ENCODE data around the gene SCN7A.
"Not testable (repeated sequence)": the region's sequence is repeated elsewhere in the genome, so short reads cannot be mapped to it uniquely, and the experiment has no call there.

Gene SCN7A

GRCh38 chr2:166454006-166454595 lies 39.9 kb downstream of the SCN7A start:
- no peak for DNase-seq (ENCODE audit: low spot score)

DNA sequence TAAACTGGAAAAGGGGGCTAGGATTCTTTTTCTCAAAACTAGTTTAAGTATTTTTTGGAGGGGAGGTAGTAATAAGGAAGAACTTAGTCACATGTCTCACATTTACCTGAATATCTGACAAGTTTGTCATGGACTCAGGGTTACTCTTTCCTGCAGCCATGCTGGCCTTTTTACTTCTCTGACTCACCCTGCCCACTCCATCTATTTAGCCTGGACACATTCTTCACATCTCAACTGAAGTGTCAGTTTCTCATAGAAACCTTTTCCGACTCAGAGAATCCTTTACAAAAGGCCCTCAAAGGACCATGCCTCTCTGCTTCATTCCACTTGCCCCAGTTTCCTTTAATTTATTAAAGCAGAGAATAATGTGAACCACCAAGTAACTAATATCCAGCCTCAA lies 42.6 kb downstream of the SCN7A start:
- no peak for DNase-seq (ENCODE audit: low spot score)

DNA sequence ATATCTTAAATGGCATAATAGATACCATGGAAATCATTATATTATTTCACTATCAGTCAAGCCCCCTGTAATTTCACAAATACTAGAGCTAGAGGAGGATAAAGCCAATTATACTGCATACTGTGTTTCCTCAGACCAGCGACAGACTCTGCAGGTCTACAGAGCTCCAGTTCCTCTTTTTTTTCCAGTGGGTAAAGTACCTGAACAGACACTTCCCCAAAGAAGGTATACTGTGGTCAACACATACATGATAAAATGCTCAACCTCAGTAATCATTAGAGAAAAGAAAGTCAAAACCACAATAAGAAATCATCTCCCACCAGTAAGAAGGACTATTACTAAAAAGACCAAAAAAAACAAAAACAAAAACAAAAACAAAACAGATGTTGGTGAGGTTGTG lies 44.6 kb downstream of the SCN7A start:
- no peak for DNase-seq (ENCODE audit: low spot score)

GRCh38 chr2:166448106-166448505 lies 45.9 kb downstream of the SCN7A start:
- DNase-seq (ENCODE audit: low spot score): no peak

DNA sequence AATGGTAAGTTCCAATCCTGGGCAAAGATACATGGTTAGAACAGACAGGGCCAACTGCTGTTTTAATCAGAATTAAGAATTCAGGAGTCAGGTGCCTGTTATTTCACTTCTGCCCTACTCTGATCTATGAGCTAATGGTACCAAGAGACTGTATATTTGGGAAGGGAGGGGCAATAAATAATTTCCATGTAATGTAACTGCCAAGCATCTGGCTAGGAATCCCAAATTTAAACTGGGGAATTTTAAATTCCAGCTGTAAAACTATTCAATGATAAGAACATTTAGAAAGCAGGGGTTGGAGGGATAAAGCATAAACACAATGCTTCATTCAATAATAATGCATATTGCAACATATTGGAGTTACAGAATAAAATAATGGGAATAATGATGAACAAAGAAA lies 49.7 kb downstream of the SCN7A start:
- DNase-seq (ENCODE audit: low spot score): no peak

DNA sequence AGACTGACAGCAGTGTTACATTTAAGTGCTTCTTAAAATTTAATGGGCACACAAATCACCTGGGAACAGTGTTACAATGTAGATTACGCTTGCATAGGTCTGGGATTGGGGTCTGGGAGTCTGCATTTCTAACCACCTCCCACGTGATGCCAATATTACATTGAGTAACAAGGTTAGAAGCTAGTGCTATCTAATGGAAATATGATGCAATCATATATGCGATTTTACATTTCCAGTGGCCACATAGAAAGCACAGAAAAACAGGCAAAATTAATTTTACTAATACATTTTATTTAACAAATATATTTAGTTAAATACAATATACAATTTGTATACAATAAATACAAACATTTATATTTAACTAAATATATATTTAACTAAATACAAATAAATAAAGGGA lies 53.7 kb downstream of the SCN7A start:
- DNase-seq (ENCODE audit: low spot score): no peak

DNA sequence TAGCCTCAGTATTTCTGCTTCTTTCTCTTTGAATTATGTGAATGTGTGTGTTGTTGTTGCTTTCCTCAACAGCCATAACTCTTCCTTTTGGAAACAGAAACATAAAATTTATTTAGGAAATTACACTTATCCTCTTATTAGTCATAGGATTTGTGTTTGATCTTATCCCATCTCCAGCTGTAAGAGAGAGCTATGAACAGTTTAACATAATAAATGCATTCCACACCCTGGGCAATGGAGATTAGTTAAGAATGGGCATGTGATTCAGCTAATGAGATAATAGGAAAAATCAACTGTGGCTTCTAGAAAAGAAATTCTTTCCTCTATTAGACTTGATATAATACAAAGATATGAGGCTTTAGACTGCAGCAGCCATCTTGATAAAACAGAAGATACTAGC lies 55.0 kb downstream of the SCN7A start:
- DNase-seq (ENCODE audit: low spot score): no peak

DNA sequence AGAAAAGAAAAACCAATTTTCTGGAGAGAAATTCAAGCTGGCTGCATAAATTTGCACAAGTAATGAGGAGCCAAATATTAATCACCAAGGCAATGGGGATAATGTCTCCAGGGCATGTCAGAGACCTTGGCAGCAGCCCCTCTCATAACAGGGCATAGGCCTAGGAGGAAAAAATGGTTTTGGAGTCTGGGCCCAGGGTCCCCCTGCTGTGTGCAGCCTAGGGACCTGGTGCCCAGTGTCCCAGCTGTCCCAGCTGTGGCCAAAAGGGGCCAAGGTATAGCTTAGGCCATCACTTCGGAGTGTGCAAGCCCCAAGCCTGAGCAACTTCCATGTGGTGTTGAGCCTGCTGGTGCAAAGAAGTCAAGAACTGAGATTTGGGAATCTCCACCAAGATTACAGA lies 57.1 kb downstream of the SCN7A start:
- no peak for DNase-seq (ENCODE audit: low spot score)

DNA sequence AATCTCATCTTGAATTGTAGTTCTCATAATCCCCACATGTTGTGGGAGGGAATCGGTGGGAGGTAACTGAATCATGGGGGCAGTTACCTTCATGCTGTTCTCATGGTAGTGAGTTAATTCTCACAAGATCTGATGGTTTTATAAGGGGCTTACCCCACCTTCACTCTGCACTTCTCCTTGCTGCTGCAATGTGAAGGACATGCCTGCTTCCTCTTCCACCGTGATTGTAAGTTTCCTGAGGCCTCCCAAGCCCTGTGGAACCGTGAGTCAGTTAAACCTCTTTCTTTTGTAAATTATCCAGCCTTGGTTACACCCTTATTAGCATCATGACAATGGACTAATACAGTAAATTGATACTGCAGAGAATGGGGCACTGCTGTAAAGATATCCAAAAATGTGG lies 57.9 kb downstream of the SCN7A start:
- no peak for DNase-seq (ENCODE audit: low spot score)

GRCh38 chr2:166434491-166434890 lies 59.6 kb downstream of the SCN7A start:
- no peak for DNase-seq (ENCODE audit: low spot score)

DNA sequence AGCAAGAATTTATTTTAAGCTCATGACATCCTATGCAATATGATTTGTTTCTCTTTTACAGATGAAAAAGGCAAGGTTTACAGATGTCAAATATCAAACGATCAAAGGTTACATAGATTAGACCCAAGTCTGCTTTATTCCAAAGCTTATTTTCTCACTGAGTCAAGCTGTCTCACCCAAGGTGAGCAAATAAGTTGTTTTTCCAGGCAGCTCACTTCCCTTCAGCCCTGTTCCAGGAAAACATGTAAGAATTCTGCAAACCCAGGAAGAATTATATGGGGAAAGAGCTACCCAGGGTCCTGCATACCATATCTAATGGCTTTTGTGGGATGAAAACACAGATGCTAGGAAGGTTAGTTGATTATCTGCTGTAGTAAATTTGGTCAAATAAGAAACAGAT lies 60.6 kb downstream of the SCN7A start:
- DNase-seq (ENCODE audit: low spot score): no peak

GRCh38 chr2:166432331-166432730 lies 61.7 kb downstream of the SCN7A start:
- DNase-seq (ENCODE audit: low spot score): no peak

GRCh38 chr2:166424841-166425240 lies 69.2 kb downstream of the SCN7A start:
- no peak for DNase-seq (ENCODE audit: low spot score)

GRCh38 chr2:166419616-166419934 lies 74.5 kb downstream of the SCN7A start:
- DNase-seq (ENCODE audit: low spot score): no peak

DNA sequence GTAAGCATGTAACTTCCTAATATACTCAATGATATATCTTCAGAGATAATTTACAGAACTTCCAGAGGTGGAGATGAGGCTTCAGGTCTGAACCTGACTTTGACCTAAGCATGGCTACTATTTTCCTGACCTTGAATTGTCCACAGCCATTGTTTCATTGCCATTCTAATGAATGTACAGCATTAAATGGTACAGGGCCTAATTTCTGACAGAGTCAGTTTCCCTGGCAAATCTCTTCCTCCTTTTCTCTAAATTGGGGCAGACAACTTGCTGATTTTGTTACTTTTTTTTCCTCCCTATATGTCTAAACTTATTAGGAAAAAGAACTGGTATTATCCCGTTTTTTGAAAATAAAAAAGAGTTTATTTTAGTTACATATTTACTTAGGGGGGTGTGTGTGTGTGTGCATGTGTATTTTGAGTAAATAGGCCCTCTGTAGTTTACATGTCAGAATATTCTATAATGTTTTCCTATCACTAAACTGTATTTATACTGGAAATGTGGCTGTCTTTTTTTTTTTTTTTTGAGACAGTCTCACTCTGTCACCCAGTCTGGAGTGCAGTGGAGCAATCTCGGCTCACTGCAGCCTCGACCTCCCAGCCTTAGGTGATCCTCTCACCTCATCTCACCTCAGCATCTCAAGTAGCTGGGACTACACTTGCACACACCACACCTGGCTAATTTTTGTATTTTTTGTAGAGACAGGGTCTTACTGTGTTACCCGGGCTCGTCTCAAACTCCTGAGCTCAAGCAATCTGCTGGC lies 75.0 kb downstream of the SCN7A start:
- DNase-seq (ENCODE audit: low spot score): no peak

DNA sequence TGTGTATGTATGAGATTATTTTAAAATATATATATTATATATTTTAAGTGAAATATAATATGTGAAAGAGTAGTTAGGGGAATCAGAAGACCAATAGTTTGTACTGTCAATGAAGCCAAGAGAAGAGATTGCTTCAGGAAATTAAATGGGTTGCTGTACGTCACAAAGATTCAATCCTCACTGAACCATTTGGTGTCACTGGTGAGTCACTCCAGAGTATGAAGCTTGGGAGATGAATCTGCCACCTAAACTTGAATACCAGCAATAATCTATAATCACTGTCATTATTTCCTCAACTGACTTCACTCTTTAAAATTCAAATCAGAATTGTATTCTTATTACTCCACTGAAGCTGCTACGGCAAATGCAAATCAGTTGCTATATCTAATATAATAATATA lies 76.4 kb downstream of the SCN7A start:
- DNase-seq (ENCODE audit: low spot score): no peak

DNA sequence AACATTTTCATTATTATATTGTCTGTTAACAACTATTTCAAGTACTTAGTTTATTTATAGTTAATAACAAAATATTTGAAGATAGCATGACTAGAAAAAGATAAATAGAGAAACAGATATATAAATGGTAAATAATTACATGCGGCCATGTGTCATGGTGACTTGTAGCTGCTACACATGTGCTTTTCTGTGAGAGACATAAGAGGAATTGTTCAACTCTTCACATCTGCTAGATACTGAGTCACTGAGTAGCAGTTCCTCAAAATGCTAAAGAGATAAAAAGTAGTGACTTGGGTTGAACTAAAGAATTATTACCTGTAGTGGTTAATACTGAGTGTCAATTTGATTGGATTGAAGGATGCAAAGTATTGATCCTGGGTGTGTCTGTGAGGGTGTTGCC lies 80.8 kb downstream of the SCN7A start:
- no peak for DNase-seq (ENCODE audit: low spot score)

DNA sequence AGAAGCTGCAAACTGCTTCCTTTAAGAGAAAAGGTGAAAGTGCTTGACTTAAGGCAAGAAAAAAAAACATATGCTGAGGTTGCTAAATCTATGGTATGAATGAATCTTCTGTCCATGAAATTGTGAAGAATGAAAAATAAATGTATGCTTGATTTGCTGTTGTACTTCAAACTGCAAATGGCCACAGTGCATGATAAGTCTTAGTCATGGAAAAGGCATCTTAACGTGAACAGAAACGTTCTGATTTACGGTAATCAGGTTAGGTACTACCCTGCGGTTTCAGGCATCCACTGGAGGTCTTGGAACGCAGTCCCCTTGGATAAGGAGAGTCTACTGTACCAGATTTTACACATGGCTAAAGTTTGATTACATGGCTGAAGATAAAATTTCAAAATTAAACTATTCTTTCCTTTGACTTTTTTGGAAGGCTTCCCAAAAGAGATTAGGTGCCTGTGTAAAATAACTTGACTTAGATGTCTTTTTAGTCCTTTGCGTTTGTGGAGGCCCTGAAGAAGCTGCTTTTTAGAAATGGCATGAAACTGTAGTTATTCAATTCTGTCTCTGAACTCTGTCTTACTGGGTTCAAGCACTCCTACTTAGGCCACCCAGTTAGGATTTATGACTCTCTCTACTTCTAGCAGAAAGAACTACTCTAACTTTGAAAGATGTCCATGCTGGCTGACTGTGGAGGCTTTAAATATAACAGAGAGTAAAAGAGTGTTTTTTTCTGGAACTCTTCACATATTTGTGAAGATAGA lies 82.4 kb downstream of the SCN7A start:
- no peak for DNase-seq (ENCODE audit: low spot score)

DNA sequence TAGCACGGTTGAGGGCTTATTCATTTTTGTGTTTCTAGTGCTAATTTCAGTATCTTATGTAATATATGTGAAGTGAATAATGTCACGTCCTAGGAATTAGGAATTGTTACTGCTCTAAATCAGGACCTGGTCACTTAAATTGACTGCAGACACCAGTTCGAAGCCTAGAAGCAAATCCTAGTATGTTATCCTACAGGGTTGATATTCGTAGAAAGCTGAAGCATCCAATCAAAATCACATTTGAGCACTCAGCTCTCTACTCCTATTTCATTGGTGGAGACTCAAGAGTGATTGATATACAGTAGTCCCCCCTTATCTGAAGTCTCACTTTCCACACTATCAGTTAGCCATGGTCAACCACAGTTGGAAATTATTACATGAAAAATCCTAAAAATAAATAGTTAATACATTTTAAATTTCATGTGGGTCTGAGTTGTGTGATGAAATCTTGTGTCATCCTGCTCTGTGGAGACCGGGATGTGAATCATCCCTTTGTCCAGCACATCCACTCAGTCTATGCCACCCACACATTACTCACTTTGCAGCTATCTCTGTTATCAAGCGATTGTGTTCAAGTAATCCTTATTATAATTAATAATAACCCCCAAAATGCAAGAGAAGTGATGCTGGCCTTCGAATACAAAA lies 83.1 kb downstream of the SCN7A start:
- DNase-seq (ENCODE audit: low spot score): peak; percentile 26

GRCh38 chr2:166407746-166408145 lies 86.3 kb downstream of the SCN7A start:
- DNase-seq (ENCODE audit: low spot score): not testable (repeated sequence)

GRCh38 chr2:166406374-166406773 lies 87.7 kb downstream of the SCN7A start:
- no peak for DNase-seq (ENCODE audit: low spot score)

DNA sequence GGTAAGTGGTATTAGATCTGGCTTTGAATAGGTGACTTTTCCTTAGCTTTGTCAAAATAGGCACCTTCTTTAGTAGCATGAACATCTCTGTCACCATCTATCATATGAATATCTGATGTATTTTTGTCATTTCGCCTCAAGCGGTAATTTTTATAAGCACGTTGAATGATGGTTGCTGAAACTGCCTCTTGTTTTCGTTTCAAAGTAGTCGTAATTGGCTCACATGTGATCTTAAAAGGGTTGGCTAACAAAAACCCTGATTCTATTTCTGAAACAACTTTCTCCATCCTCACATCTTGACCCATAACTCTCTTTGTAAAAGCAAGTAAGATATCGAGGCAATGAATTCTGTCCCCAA lies 88.5 kb downstream of the SCN7A start:
- no peak for DNase-seq (ENCODE audit: low spot score)

Measured in LoVo (cell line).